Measurements from ENCODE around the gene SNCG.
A peak's percentile ranks its signal among the peaks of the same experiment; 100 is the strongest.
"Not testable (repeated sequence)": the region's sequence is repeated elsewhere in the genome, so short reads cannot be mapped to it uniquely, and the experiment has no call there.

The SNCG gene

GRCh38 chr10:86961481-86962091 is 3.2 kb downstream of the SNCG start:
- DNase-seq: no peak

- no peak for DNase-seq
Measured at GRCh38 chr10:86962136-86962980, 4.0 kb downstream of the SNCG start.

GRCh38 chr10:86962981-86963310 is 4.5 kb downstream of the SNCG start:
- no peak for DNase-seq

GRCh38 chr10:86963341-86963919 is 5.0 kb downstream of the SNCG start:
- DNase-seq: no peak

- DNase-seq: no peak
Measured at GRCh38 chr10:86964061-86964846, 5.9 kb downstream of the SNCG start.

GRCh38 chr10:86964847-86965190 is 6.4 kb downstream of the SNCG start:
- DNase-seq: no peak

- DNase-seq: no peak
Measured at GRCh38 chr10:86965986-86966654, 7.7 kb downstream of the SNCG start.

- DNase-seq: no peak
Measured at GRCh38 chr10:86967481-86967941, 9.1 kb downstream of the SNCG start.

GRCh38 chr10:86968271-86968993 is 10.0 kb downstream of the SNCG start, which contains the start of gene ADIRF:
Gene ADIRF, plus strand, starts transcription at chr10:86968482. Its CDS starts 63 bp downstream, at chr10:86968545.
- DNase-seq: no peak

- no peak for DNase-seq
Measured at GRCh38 chr10:86968994-86969355, 10.6 kb downstream of the SNCG start.

- no peak for DNase-seq
Measured at GRCh38 chr10:86969421-86970041, 11.1 kb downstream of the SNCG start.

- DNase-seq: no peak
Measured at GRCh38 chr10:86970162-86970981, 12.0 kb downstream of the SNCG start.

- DNase-seq: no peak
Measured at GRCh38 chr10:86970982-86971231, 12.5 kb downstream of the SNCG start.

- peak; percentile 82 for DNase-seq
Measured at GRCh38 chr10:86971232-86971991, 13.0 kb downstream of the SNCG start.

GRCh38 chr10:86972613-86973380 is 14.4 kb downstream of the SNCG start:
- no peak for DNase-seq

- DNase-seq: no peak
Measured at GRCh38 chr10:86974484-86974883, 16.1 kb downstream of the SNCG start.

- DNase-seq: no peak
Measured at GRCh38 chr10:86976362-86977056, 18.1 kb downstream of the SNCG start.

GRCh38 chr10:86978457-86978856 is 20.1 kb downstream of the SNCG start:
- not testable (repeated sequence) for DNase-seq

Measured in activated CD4-positive, alpha-beta T cell treated with anti-CD3 and anti-CD28 coated beads, Interleukin-2, amount 50 U/mL, for 4 hours (primary cell).